Placental epithelial cell (primary cell): ENCODE measurements around the gene ERGIC2. TPM values are rescaled to one million over a fixed set of nuclear protein-coding genes. Genes with fewer than 3 reads are reported as not detected.

Experiments used
- total RNA-seq: library from RNA; depleted of rRNA; stranded (reverse); fragments of >200 nt; gene quantifications from 2 replicates; pipeline ENCODE4 v1.2.3, GENCODE V29; 2012

ERGIC2 gene
- 42.8 and 82.1 TPM in 2 replicates for total RNA-seq

GRCh38 chr12:29380536-29381523, at the start of gene ERGIC2:
TSS of gene ERGIC2 (minus strand) at chr12:29381172. CDS start at chr12:29371633, 9,539 bp downstream.

Other genes starting within 250 kb of the ERGIC2 start
- gene FAR2, start 231.9 kb downstream of the ERGIC2 start, total RNA-seq: 0.79 and 1.1 TPM in 2 replicates
- not detected in 2 replicates for gene OVCH1, start 116.5 kb upstream of the ERGIC2 start, total RNA-seq